Measurements from ENCODE around the gene SMPD2. TPM values are rescaled to one million over a fixed set of nuclear protein-coding genes. Genes with fewer than 3 reads are reported as not detected.
A peak's percentile ranks its signal among the peaks of the same experiment; 100 is the strongest.

SMPD2 gene
- total RNA-seq, 4 donors from 2014 or later, result 2.8 to 16.3 (median 8.5) TPM

DNA sequence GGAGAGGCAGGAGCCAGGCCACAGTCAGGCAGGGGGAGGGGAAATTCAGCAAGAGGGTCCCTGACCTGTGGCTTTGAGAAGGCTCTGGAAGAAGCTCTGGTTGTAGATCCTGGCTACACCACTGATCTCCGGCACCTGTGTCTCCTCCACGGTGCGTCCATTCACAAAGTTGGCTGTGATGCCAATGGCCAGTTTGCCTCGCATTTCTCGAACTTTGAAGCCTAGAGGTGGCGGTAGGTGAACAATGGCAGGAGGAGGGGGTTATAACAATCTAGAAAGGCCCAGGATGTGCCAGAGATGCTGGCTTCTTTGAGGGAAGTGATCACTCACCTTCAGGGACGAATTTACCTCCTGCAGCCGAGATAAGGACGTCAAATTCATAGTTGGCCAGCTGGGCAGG, 11.7 kb downstream of the SMPD2 start:
- no peak for TF ChIP-seq POLR2A (IDR thresholded peaks at IDR 0.05)
- TF ChIP-seq, protein P1, sequence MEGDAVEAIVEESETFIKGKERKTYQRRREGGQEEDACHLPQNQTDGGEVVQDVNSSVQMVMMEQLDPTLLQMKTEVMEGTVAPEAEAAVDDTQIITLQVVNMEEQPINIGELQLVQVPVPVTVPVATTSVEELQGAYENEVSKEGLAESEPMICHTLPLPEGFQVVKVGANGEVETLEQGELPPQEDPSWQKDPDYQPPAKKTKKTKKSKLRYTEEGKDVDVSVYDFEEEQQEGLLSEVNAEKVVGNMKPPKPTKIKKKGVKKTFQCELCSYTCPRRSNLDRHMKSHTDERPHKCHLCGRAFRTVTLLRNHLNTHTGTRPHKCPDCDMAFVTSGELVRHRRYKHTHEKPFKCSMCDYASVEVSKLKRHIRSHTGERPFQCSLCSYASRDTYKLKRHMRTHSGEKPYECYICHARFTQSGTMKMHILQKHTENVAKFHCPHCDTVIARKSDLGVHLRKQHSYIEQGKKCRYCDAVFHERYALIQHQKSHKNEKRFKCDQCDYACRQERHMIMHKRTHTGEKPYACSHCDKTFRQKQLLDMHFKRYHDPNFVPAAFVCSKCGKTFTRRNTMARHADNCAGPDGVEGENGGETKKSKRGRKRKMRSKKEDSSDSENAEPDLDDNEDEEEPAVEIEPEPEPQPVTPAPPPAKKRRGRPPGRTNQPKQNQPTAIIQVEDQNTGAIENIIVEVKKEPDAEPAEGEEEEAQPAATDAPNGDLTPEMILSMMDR (IDR thresholded peaks at IDR 0.05), result no peak
- Histone ChIP-seq H3K4me3 (no peak overlapping the region), H3K4me1 (no peaks in the 10 kb centered on the region), H3K27me3 (no peaks in the 10 kb centered on the region), H3K36me3 (no peaks in the 10 kb centered on the region), H3K9me3 (no peaks in the 10 kb centered on the region), H3K27ac (no peak overlapping the region)
- DNase-seq, result no peak
- intact Hi-C loops (cut with DNase I; ENCODE audit: low total_unique reads), result loop anchor here (10.0 kb wide), 1 partner anchor 67 kb away; the partner anchor contains the start of gene CD164

GRCh38 chr6:109453156-109453555, 12.6 kb downstream of the SMPD2 start:
- H3K27ac ChIP-seq, result no peak overlapping the region
- H3K36me3 ChIP-seq, result no peaks in the 10 kb centered on the region
- intact Hi-C loops (cut with DNase I; ENCODE audit: low total_unique reads), result loop anchor here (10.0 kb wide), 1 partner anchor 68 kb away; the partner anchor contains the start of gene CD164
- TF ChIP-seq, protein P1 (IDR thresholded peaks at IDR 0.05), result no peak
- TF ChIP-seq POLR2A (IDR thresholded peaks at IDR 0.05), result no peak
- H3K27me3 ChIP-seq, result no peaks in the 10 kb centered on the region
- no peak overlapping the region for H3K4me3 ChIP-seq
- DNase-seq, result no peak
- H3K9me3 ChIP-seq, result no peaks in the 10 kb centered on the region
- no peaks in the 10 kb centered on the region for H3K4me1 ChIP-seq

GRCh38 chr6:109453594-109454495, 13.3 kb downstream of the SMPD2 start:
- H3K9me3 ChIP-seq, result no peaks in the 10 kb centered on the region
- H3K27ac ChIP-seq, result peak overlapping the region; percentile 80 to 82
- H3K4me1 ChIP-seq, result no peaks in the 10 kb centered on the region
- intact Hi-C loops (cut with DNase I; ENCODE audit: low total_unique reads), result loop anchor here (10.0 kb wide), 1 partner anchor 69 kb away; the partner anchor contains the start of gene CD164
- no peaks in the 10 kb centered on the region for H3K36me3 ChIP-seq
- TF ChIP-seq, protein P1 (IDR thresholded peaks at IDR 0.05), result no peak
- no peak for TF ChIP-seq POLR2A (IDR thresholded peaks at IDR 0.05)
- DNase-seq, result peak; percentile 49 to 51
- no peak overlapping the region for H3K4me3 ChIP-seq
- no peaks in the 10 kb centered on the region for H3K27me3 ChIP-seq

DNA sequence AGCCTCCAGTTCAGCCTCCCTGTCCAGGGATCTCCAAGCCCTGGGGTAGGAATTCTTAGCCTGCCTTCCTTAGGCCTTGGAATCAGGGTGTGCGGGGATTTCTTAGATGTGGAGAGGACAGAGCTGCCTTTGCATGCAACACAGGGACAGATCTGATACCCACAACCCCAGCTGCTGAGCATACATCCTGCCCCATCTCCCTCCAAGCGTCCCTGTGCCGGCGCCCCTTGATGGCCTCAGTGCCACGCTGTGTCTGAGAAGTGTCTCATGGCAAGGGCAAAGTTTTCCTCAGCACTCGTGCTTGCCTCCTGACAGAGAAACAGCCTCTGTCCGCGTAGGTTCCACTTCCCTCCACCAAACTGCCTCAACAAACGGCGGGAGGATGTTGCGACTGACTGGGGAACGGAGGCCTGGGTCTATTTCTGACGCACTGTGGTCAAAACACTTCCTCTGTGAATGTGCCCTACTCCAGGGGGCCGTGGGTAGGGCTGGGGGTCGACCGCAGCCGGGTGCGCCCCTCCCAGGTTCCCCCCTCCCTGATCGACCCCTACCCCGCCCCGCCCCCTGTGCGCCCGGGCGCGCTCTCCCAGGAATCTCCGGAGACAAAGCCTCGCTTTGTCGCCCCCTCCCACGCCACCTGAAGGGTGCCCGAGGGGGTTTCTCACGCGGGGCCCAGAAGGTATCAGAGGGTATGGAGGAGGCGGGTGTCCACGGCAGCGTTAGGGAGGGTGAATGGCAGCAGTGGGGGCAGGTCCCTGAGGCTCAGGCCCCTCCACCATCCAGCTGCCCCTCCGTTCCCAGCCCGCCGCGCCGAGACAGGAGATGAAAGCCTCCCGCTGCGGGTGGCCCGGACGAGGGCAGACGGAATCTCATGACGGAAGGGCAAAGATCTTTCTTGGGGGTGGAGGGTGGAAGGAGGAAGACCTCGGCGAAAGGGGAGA, 14.2 kb downstream of the SMPD2 start:
- TF ChIP-seq, protein P1 (IDR thresholded peaks at IDR 0.05), result no peak
- TF ChIP-seq POLR2A (IDR thresholded peaks at IDR 0.05), result no peak
- Histone ChIP-seq H3K36me3 (no peaks in the 10 kb centered on the region), H3K9me3 (no peaks in the 10 kb centered on the region), H3K4me3 (peak overlapping the region; percentile 75 to 77), H3K27me3 (no peaks in the 10 kb centered on the region), H3K4me1 (no peaks in the 10 kb centered on the region), H3K27ac (peak overlapping the region; percentile 80 to 82)
- intact Hi-C loops (cut with DNase I; ENCODE audit: low total_unique reads), result loop anchor here (10.0 kb wide), 1 partner anchor 70 kb away; the partner anchor contains the start of gene CD164
- no peak for DNase-seq

Measured in uterus (tissue), 4 donors.